B cell (primary cell): Measurements from ENCODE around the gene FRMD8. TPM values are rescaled to one million over a fixed set of nuclear protein-coding genes. Genes with fewer than 3 reads are reported as not detected.
A peak's percentile ranks its signal among the peaks of the same experiment; 100 is the strongest.

Source experiments
- ATAC-seq: fragments of 200-7000 bp; cut with Tn5 transposase; one replicate; pipeline ENCODE4 v1.10.0; 2021; ENCODE audit warnings: low read depth, mild to moderate bottlenecking, moderate number of reproducible peaks, moderate library complexity
- CTCF ChIA-PET: fragments of 350-600 bp; sonication (Branson Sonifier 250); formaldehyde crosslinking; loops from one replicate; lab custom pipeline; 2021; ENCODE audit warnings: antibody characterized with exemption, inconsistent platforms; lab: Charles Lee
- POLR2A ChIA-PET: fragments of 350-600 bp; sonication (Branson Sonifier 250); formaldehyde crosslinking; loops from one replicate; lab custom pipeline; 2021; ENCODE audit warnings: antibody characterized with exemption; lab: Charles Lee
- DNase-seq: peaks from one replicate; pipeline ENCODE4 v3.0.0; 2013
- H2AFZ ChIP-seq: 2 replicates; pipeline ENCODE4 v1.6.1; 2012; ENCODE audit warnings: mild to moderate bottlenecking, low read depth, low read length; ENCODE audit not compliant: insufficient read depth, poor library complexity, severe bottlenecking
- H3K27ac ChIP-seq, 2 donors: 1 replicate in 1 of 2; 2 replicates in 1 of 2; pipeline ENCODE4 v1.5.1; 2012 to 2013; ENCODE audit warnings: low read length in 2 of 2, mild to moderate bottlenecking in 2 of 2, moderate library complexity in 1 of 2
- H3K27me3 ChIP-seq, 4 experiments: fragments of 200-600 bp in 1 of 4; sonication (generic) in 1 of 4; replicated peaks in 1 of 4; 1 replicate in 2 of 4; 2 replicates in 2 of 4; pipeline versions ENCODE4 v1.6.1 to v1.7.0; 2013 to 2016; ENCODE audit warnings: low read length in 3 of 4, mild to moderate bottlenecking in 2 of 4, mixed read lengths in 1 of 4, moderate library complexity in 1 of 4; ENCODE audit not compliant: insufficient read depth in 4 of 4, control insufficient read depth in 3 of 4; ENCODE audit errors: control extremely low read depth in 1 of 4
- H3K36me3 ChIP-seq, 2 experiments: replicated peaks in 1 of 2; 1 replicate in 1 of 2; 2 replicates in 1 of 2; pipeline versions ENCODE4 v1.6.1 to v1.7.1; 2013; ENCODE audit warnings: low read length in 1 of 2; ENCODE audit not compliant: insufficient read depth in 2 of 2, control insufficient read depth in 1 of 2; ENCODE audit errors: control extremely low read depth in 1 of 2, extremely low read depth in 1 of 2
- H3K4me1 ChIP-seq, 2 donors: fragments of 200-600 bp in 1 of 2; sonication (generic) in 1 of 2; 1 replicate in 1 of 2; 2 replicates in 1 of 2; pipeline versions ENCODE4 v1.5.1 to v1.6.1; 2013 to 2017; ENCODE audit warnings: low read length in 2 of 2; ENCODE audit not compliant: control insufficient read depth in 2 of 2, insufficient read depth in 2 of 2
- H3K4me2 ChIP-seq: replicated peaks from 2 replicates; pipeline ENCODE3; 2012; ENCODE audit warnings: mild to moderate bottlenecking, low read depth, low read length; ENCODE audit not compliant: poor library complexity, severe bottlenecking
- H3K4me3 ChIP-seq, 5 experiments: fragments of 200-600 bp in 1 of 5; sonication (generic) in 1 of 5; 1 replicate in 3 of 5; 2 replicates in 2 of 5; pipeline versions ENCODE4 v1.5.1 to v1.7.0; 2011 to 2016; ENCODE audit warnings: low read length in 4 of 5, mild to moderate bottlenecking in 4 of 5, low read depth in 2 of 5, control low read depth in 1 of 5, moderate library complexity in 1 of 5; ENCODE audit not compliant: insufficient read depth in 1 of 5; ENCODE audit errors: control extremely low read depth in 1 of 5, extremely low read depth in 1 of 5
- H3K79me2 ChIP-seq: fragments of 200-600 bp; sonication (generic); one replicate; pipeline ENCODE4 v1.6.0; 2016; ENCODE audit warnings: low read length; ENCODE audit not compliant: control insufficient read depth, insufficient read depth
- H3K9ac ChIP-seq: fragments of 200-600 bp; sonication (generic); 2 replicates; pipeline ENCODE4 v1.6.1; 2017; ENCODE audit warnings: mild to moderate bottlenecking, low read length, moderate library complexity
- H3K9me3 ChIP-seq, 3 donors: one replicate each; pipeline versions ENCODE4 v1.6.1 to v1.7.1; 2013; ENCODE audit warnings: low read length in 2 of 3; ENCODE audit not compliant: control insufficient read depth in 2 of 3, insufficient read depth in 1 of 3; ENCODE audit errors: control extremely low read depth in 1 of 3
- H4K20me1 ChIP-seq: 2 replicates; pipeline ENCODE4 v1.6.0; 2012; ENCODE audit warnings: mild to moderate bottlenecking, low read length; ENCODE audit not compliant: insufficient read depth, control insufficient read depth, poor library complexity, severe bottlenecking
- H3K27ac Mint-ChIP-seq: one replicate; pipeline ENCODE4 v1.8.0; 2021; ENCODE audit warnings: mixed read lengths
- H3K27me3 Mint-ChIP-seq: one replicate; pipeline ENCODE4 v1.8.0; 2021; ENCODE audit warnings: mixed read lengths
- H3K4me1 Mint-ChIP-seq: one replicate; pipeline ENCODE4 v1.8.0; 2021; ENCODE audit warnings: mixed read lengths
- H3K4me3 Mint-ChIP-seq: one replicate; pipeline ENCODE4 v1.8.0; 2021; ENCODE audit warnings: mixed read lengths
- H3K9me3 Mint-ChIP-seq: one replicate; pipeline ENCODE4 v1.8.0; 2022; ENCODE audit warnings: mixed read lengths; ENCODE audit not compliant: insufficient read depth
- EZH2 ChIP-seq: IDR thresholded peaks from 2 replicates; pipeline ENCODE4 v1.6.1; 2012; ENCODE audit warnings: borderline replicate concordance, low read depth, mild to moderate bottlenecking, moderate library complexity, low read length; ENCODE audit not compliant: insufficient read depth, poor library complexity, severe bottlenecking
- WGBS: methylation state at CpG from one replicate; pipeline ENCODE4 v1.1.5; 2013; ENCODE audit warnings: missing lambda C conversion rate; ENCODE audit not compliant: insufficient coverage; 5-methylcytosine and 5-hydroxymethylcytosine counted together
- intact Hi-C: fragments of 100-400 bp; cut with micrococcal nuclease; formaldehyde crosslinking; loops from one replicate; pipeline ENCODE4 v1.10.0; 2022
- polyA plus RNA-seq: library from polyadenylated mRNA; depleted of rRNA; stranded (reverse); fragments of >200 nt; gene quantifications from 2 replicates; pipeline ENCODE4 v1.2.3, GENCODE V29; 2012
- total RNA-seq, 2 donors: library from RNA; stranded (reverse); fragments of 120-200 nt in 1 of 2; gene quantifications; 1 replicate in 1 of 2; 2 replicates in 1 of 2; pipeline versions ENCODE4 v1.2.3 to v1.2.4, GENCODE V29; 2013 to 2022
- TF ChIP-seq, protein P1 (sequence below): fragments of 200-600 bp; IDR thresholded peaks from one replicate; pipeline ENCODE4 v1.8.0; 2022; ENCODE audit warnings: antibody characterized with exemption, mild to moderate bottlenecking

The FRMD8 gene
- total and polyA plus RNA-seq, 2 donors (not counting 1 experiment from before 2014, with no cell fraction given) = 44.3 to 73.6 TPM

DNA sequence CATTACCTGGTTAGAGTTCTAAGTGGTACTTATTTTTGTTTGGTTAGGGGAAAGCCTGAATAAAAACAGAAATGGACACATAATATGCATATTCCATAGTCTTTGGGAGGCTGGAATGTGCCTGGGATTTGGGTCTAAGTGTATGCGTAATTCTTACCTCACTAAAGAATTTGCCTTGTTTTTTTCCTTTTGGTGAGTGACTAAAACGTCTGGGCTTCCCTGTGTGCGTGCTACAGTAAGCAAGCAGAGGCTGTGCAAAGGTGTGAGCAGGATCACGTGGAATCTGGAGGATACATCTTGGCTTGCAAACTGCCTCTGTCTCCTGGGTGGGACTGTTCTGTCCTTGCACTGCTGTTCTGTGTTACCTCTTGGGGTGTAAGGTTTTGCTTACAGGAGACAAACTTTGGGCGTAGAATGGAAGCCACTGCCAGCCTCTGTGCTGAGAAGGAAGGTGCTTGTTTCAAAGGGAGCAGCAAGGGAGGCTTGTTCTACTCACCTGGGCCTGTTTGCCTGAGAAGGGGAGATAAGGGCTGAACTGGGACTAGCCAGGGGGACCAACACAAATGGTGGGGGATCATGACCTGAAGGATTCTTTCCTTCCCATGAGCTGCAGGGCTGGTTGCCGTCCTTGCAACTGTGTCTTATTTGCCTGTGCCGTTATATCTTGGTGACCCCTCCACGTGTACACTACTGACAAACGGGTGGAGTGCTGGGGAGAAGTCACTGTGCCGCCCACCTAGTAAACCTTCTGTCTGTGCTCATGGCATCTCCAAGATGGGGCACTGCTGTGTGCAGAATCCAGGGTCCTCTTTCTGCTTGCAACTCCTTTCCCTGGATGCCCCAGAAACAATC, 40.6 kb downstream of the FRMD8 start:
- peak; percentile 44 for DNase-seq
- CTCF ChIA-PET = interaction anchor here (1.0 to 14.9 kb wide), 2 partner anchors 77 to 95 kb away, joined by 3 to 541 read pairs; partner anchors contain the start of gene MALAT1
- Histone ChIP-seq H4K20me1 (no peaks in the 10 kb centered on the region), H3K36me3 (peaks cover 0 to 12% of the 10 kb centered on the region in 2 experiments), H3K4me3 (peak overlapping the region; percentile 14 to 98 (median 23)), H2AFZ (no peak overlapping the region), H3K9ac (peak overlapping the region; percentile 90), H3K27me3 (no peaks in the 10 kb centered on the region), H3K9me3 (no peaks in the 10 kb centered on the region), H3K27ac (peak overlapping the region; percentile 91 to 97), H3K4me2 (peak overlapping the region; percentile 94), H3K79me2 (peaks cover 86% of the 10 kb centered on the region), H3K4me1 (peaks cover 85 to 88% of the 10 kb centered on the region in 2 donors)
- peaks cover 76% of the 10 kb centered on the region for H3K4me1 Mint-ChIP-seq
- TF ChIP-seq, protein P1, sequence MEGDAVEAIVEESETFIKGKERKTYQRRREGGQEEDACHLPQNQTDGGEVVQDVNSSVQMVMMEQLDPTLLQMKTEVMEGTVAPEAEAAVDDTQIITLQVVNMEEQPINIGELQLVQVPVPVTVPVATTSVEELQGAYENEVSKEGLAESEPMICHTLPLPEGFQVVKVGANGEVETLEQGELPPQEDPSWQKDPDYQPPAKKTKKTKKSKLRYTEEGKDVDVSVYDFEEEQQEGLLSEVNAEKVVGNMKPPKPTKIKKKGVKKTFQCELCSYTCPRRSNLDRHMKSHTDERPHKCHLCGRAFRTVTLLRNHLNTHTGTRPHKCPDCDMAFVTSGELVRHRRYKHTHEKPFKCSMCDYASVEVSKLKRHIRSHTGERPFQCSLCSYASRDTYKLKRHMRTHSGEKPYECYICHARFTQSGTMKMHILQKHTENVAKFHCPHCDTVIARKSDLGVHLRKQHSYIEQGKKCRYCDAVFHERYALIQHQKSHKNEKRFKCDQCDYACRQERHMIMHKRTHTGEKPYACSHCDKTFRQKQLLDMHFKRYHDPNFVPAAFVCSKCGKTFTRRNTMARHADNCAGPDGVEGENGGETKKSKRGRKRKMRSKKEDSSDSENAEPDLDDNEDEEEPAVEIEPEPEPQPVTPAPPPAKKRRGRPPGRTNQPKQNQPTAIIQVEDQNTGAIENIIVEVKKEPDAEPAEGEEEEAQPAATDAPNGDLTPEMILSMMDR = no peak
- TF ChIP-seq EZH2 = no peak
- H3K27me3 Mint-ChIP-seq = no peaks in the 10 kb centered on the region
- intact Hi-C loops = loop anchor here (1.0 to 2.0 kb wide), 3 partner anchors 14 to 70 kb away; no protein-coding TSS in a partner anchor
- WGBS = 44% methylated on average over 8 of the region's 10 CpGs
- peak overlapping the region; percentile 100 for H3K27ac Mint-ChIP-seq
- no peaks in the 10 kb centered on the region for H3K9me3 Mint-ChIP-seq
- POLR2A ChIA-PET = interaction anchor here (0.6 to 16.5 kb wide), 5 partner anchors 10 to 74 kb away, joined by 3 to 1159 read pairs (median 5); partner anchors contain the start of gene MALAT1
- no peak for ATAC-seq
- peak overlapping the region; percentile 92 for H3K4me3 Mint-ChIP-seq
